HepG2 (cell line): ENCODE measurements around the gene CDH23. TPM values are rescaled to one million over a fixed set of nuclear protein-coding genes. Genes with fewer than 3 reads are reported as not detected.

Experiments
- AFF4 ChIP-seq: sonication (generic); formaldehyde crosslinking; IDR thresholded peaks from 2 replicates; pipeline ENCODE4 v1.4.0; 2020; ENCODE audit warnings: missing genetic modification reagents
- HINFP ChIP-seq: sonication (generic); formaldehyde crosslinking; IDR thresholded peaks from 2 replicates; pipeline ENCODE4 v1.4.0; 2020; ENCODE audit warnings: low read depth, mild to moderate bottlenecking, missing genetic modification reagents
- HOXA3 ChIP-seq: sonication (generic); formaldehyde crosslinking; IDR thresholded peaks from 2 replicates; pipeline ENCODE4 v1.5.0; 2020; ENCODE audit warnings: missing genetic modification reagents
- KIAA2018 ChIP-seq: sonication (generic); formaldehyde crosslinking; IDR thresholded peaks from 2 replicates; pipeline ENCODE4 v1.5.0; 2020; ENCODE audit warnings: mild to moderate bottlenecking, missing genetic modification reagents, borderline replicate concordance
- TOE1 ChIP-seq: sonication (generic); formaldehyde crosslinking; IDR thresholded peaks from 2 replicates; pipeline ENCODE4 v1.4.0; 2020; ENCODE audit warnings: mild to moderate bottlenecking, missing genetic modification reagents
- ZNF253 ChIP-seq: sonication (generic); formaldehyde crosslinking; IDR thresholded peaks from 2 replicates; pipeline ENCODE4 v1.8.0; 2022; ENCODE audit warnings: mild to moderate bottlenecking, missing genetic modification reagents, borderline replicate concordance
- ZNF687 ChIP-seq: sonication (generic); formaldehyde crosslinking; IDR thresholded peaks from 2 replicates; pipeline ENCODE4 v1.5.1; 2020; ENCODE audit warnings: mild to moderate bottlenecking, missing genetic modification reagents, moderate library complexity
- polyA plus RNA-seq, 8 experiments: library from polyadenylated mRNA; depleted of rRNA in 3 of 8; stranded (reverse) in 7 of 8; unstranded in 1 of 8; fragments of >200 nt; fragmentation: Illumina TruSeq in 4 of 8; extraction: Trizol in 4 of 8; gene quantifications; 2 replicates each; pipeline versions ENCODE4 v1.2.1 to v1.2.3, GENCODE V29; 2011 to 2016; ENCODE audit warnings: low read depth in 4 of 8, missing spikeins in 1 of 8, mixed read lengths in 1 of 8; ENCODE audit not compliant: insufficient read depth in 1 of 8
- total RNA-seq, 5 experiments: library from RNA; depleted of rRNA; stranded (reverse); fragments of >200 nt; fragmentation: Illumina TruSeq; extraction: Trizol; gene quantifications; 2 replicates each; pipeline ENCODE4 v1.2.3, GENCODE V29; 2016; ENCODE audit warnings: low read depth in 1 of 5

Gene CDH23
- total and polyA plus RNA-seq, 2 of the 13 experiments (the other 11 are each of a cell fraction or from before 2014, with no cell fraction given) = 0.13 TPM; not detected in 1

- no peak for TF ChIP-seq KIAA2018 (CRISPR knock-in tag)
- TF ChIP-seq AFF4 (CRISPR knock-in tag) = 0 out of 2 replicates have a peak, but pooled peaks have one; percentile 66
- peak; percentile 98 for TF ChIP-seq ZNF687 (CRISPR knock-in tag)
- peak; percentile 80 for TF ChIP-seq HOXA3
- 0 out of 2 replicates have a peak, but pooled peaks have one; percentile 64 for TF ChIP-seq TOE1 (CRISPR knock-in tag)
- TF ChIP-seq ZNF253 = no peak
- TF ChIP-seq HINFP = peak; percentile 71
These were observed 48.9 kb upstream of the CDH23 start (continued) for GRCh38 chr10:71347587-71348395.
